K562 (cell line): ENCODE measurements around the gene ADGRG1. TPM values are rescaled to one million over a fixed set of nuclear protein-coding genes. Genes with fewer than 3 reads are reported as not detected.

ENCODE experiments used
- ATAC-seq: fragments of 200-7000 bp; cut with Tn5 transposase; 3 replicates; pipeline ENCODE4 v1.9.1; 2020; ENCODE audit warnings: moderate library complexity
- BruUV-seq: library from RNA; stranded (reverse); fragments of 400-500 nt; replicated peaks from 2 replicates; lab custom pipeline; 2021; lab: Mats Ljungman, UMichigan
- CTCF ChIA-PET: fragments of 300-600 bp; formaldehyde crosslinking; extraction: SDS; loops from one replicate; lab custom pipeline; 2021; ENCODE audit warnings: low intra/inter-chr PET ratio; lab: Yijun Ruan, JAX
- POLR2A ChIA-PET: fragments of 300-600, 350-650 bp; sonication (Branson Sonifier 250); formaldehyde crosslinking; extraction: SDS; loops from one replicate; lab custom pipeline; 2021; ENCODE audit warnings: antibody characterized with exemption, inconsistent platforms; lab: Yijun Ruan, JAX
- DNase-seq, 4 experiments: peaks; one replicate each; pipeline versions ENCODE4 v3.0.0 to v3.0.0-alpha.2; 2011 to 2018; ENCODE audit warnings: low spot score in 3 of 4, mixed read lengths in 3 of 4; ENCODE audit errors: extremely low read depth in 1 of 4
- FAIRE-seq: peaks from 2 replicates; lab custom pipeline; 2011; peaks lifted over from hg19 to GRCh38; lab: Jason Lieb, UNC
- H2AFZ ChIP-seq: 2 replicates; pipeline ENCODE4 v1.6.0; 2011; ENCODE audit warnings: low read depth, low read length, control low read depth, inconsistent platforms
- H3K27ac ChIP-seq: fragments of 200-600 bp; 3 replicates; pipeline ENCODE4 v1.8.0; 2011; ENCODE audit warnings: low read depth, mild to moderate bottlenecking, control low read depth, inconsistent platforms, low read length, moderate library complexity, mixed read lengths; ENCODE audit errors: extremely low read depth
- H3K27me3 ChIP-seq, 2 experiments: fragments of 300-600 bp in 1 of 2; 2 replicates in 1 of 2; 3 replicates in 1 of 2; pipeline versions ENCODE4 v1.6.0 to v1.8.0; 2011; ENCODE audit warnings: inconsistent platforms in 2 of 2, low read length in 2 of 2, mild to moderate bottlenecking in 1 of 2, mixed read lengths in 1 of 2, moderate library complexity in 1 of 2; ENCODE audit not compliant: control insufficient read depth in 2 of 2, insufficient read depth in 2 of 2
- H3K36me3 ChIP-seq: fragments of 300-600 bp; 3 replicates; pipeline ENCODE4 v1.8.0; 2011; ENCODE audit warnings: mild to moderate bottlenecking, low read length, inconsistent platforms; ENCODE audit not compliant: control insufficient read depth, insufficient read depth
- H3K4me1 ChIP-seq, 2 experiments: fragments of 200-600 bp in 1 of 2; replicated peaks in 1 of 2; 2 replicates in 1 of 2; 3 replicates in 1 of 2; pipeline versions ENCODE4 v1.5.1 to v1.8.0; 2011; ENCODE audit warnings: inconsistent platforms in 2 of 2, low read length in 2 of 2, mild to moderate bottlenecking in 1 of 2, mixed read lengths in 1 of 2, moderate library complexity in 1 of 2; ENCODE audit not compliant: control insufficient read depth in 2 of 2, insufficient read depth in 2 of 2
- H3K4me2 ChIP-seq: 2 replicates; pipeline ENCODE4 v1.6.1; 2011; ENCODE audit warnings: low read length, control low read depth, inconsistent platforms, mixed read lengths; ENCODE audit not compliant: insufficient read depth
- H3K4me3 ChIP-seq: fragments of 200-600 bp; sonication (generic), shearing (Covaris generic); 2 replicates; pipeline ENCODE4 v1.5.1; 2016; ENCODE audit warnings: control low read depth, inconsistent platforms
- H3K79me2 ChIP-seq: fragments of 200-600 bp; 3 replicates; pipeline ENCODE4 v1.8.0; 2011; ENCODE audit warnings: low read length, inconsistent platforms; ENCODE audit not compliant: control insufficient read depth, insufficient read depth
- H3K9ac ChIP-seq, 2 experiments: 2 replicates each; pipeline versions ENCODE4 v1.6.0 to v1.6.1; 2011; ENCODE audit warnings: low read depth in 2 of 2, low read length in 2 of 2, control low read depth in 1 of 2, inconsistent platforms in 1 of 2, mild to moderate bottlenecking in 1 of 2, mixed read lengths in 1 of 2; ENCODE audit not compliant: insufficient read depth in 1 of 2
- H3K9me1 ChIP-seq: one replicate; pipeline ENCODE4 v1.6.0; 2011; ENCODE audit warnings: inconsistent platforms, mild to moderate bottlenecking, low read length, moderate library complexity; ENCODE audit not compliant: control insufficient read depth, insufficient read depth
- H3K9me3 ChIP-seq: replicated peaks from 2 replicates; pipeline ENCODE4 v1.5.1; 2011; ENCODE audit warnings: low read depth, low read length, inconsistent platforms; ENCODE audit not compliant: control insufficient read depth, insufficient read depth
- H4K20me1 ChIP-seq: replicated peaks from 2 replicates; pipeline ENCODE4 v1.6.1; 2011; ENCODE audit warnings: low read length, inconsistent platforms, mixed read lengths; ENCODE audit not compliant: control insufficient read depth, insufficient read depth
- EP300 ChIP-seq: IDR thresholded peaks from 2 replicates; pipeline ENCODE4 v1.6.1; 2012; ENCODE audit warnings: low read length, improper control_type of control experiment
- L3MBTL2 ChIP-seq: fragments of 450-650 bp; IDR thresholded peaks from 2 replicates; pipeline ENCODE4 v1.6.1; 2016; ENCODE audit warnings: mild to moderate bottlenecking, moderate library complexity
- MEIS2 ChIP-seq: fragments of 450-650 bp; IDR thresholded peaks from 2 replicates; pipeline ENCODE4 v1.6.1; 2014; ENCODE audit warnings: mild to moderate bottlenecking; ENCODE audit not compliant: partially characterized antibody
- MGA ChIP-seq: fragments of 450-650 bp; IDR thresholded peaks from 2 replicates; pipeline ENCODE4 v1.6.1; 2016; ENCODE audit warnings: mild to moderate bottlenecking, moderate library complexity
- PKNOX1 ChIP-seq: fragments of 450-650 bp; IDR thresholded peaks from 2 replicates; pipeline ENCODE4 v1.6.1; 2016
- ZNF280B ChIP-seq: fragments of 250-450 bp; sonication (Bioruptor Pico); IDR thresholded peaks from 2 replicates; pipeline ENCODE4 v1.5.1; 2021; ENCODE audit warnings: mild to moderate bottlenecking
- WGBS: fragments of 100-300 bp; shearing (Covaris generic); methylation state at CpG from one replicate; pipeline ENCODE4 v1.1.6; 2016; ENCODE audit warnings: low coverage, mixed read lengths; ENCODE audit not compliant: insufficient coverage; ENCODE audit errors: missing lambda C conversion rate; 5-methylcytosine and 5-hydroxymethylcytosine counted together
- in situ Hi-C: fragments of 300-500 bp; cut with MboI; formaldehyde crosslinking; loops from 4 replicates; pipeline ENCODE4 v1.15.0; 2018; ENCODE audit warnings: inconsistent platforms, mixed read lengths
- intact Hi-C: fragments of 100-400 bp; cut with micrococcal nuclease; formaldehyde crosslinking; loops from 2 replicates; pipeline ENCODE4 v1.14.2; 2022
- polyA plus RNA-seq, 8 experiments: library from polyadenylated mRNA; depleted of rRNA in 4 of 8; stranded (reverse) in 5 of 8; unstranded in 3 of 8; fragments of >200 nt; fragmentation: Nextera tagmentation in 2 of 8; fragmentation: Illumina TruSeq in 1 of 8; extraction: Ambion mirVana in 2 of 8; extraction: Trizol in 1 of 8; gene quantifications; 2 replicates each; pipeline versions ENCODE4 v1.2.1 to v1.2.3, GENCODE V29; 2011 to 2014; ENCODE audit warnings: inconsistent platforms in 1 of 8, missing spikeins in 1 of 8
- total RNA-seq, 7 experiments: library from RNA; depleted of rRNA in 6 of 7; stranded (reverse); fragments of >200 nt in 6 of 7; fragmentation: Illumina TruSeq in 2 of 7; extraction: Trizol in 2 of 7; gene quantifications; 2 replicates each; pipeline versions ENCODE4 v1.2.1 to v1.2.3, GENCODE V29; 2011 to 2021; ENCODE audit warnings: low replicate concordance in 1 of 7

Gene ADGRG1
- total and polyA plus RNA-seq, 9 of the 15 experiments (the other 6 are each of a cell fraction or from before 2014, with no cell fraction given): 0.04 to 0.31 (median 0.16) TPM; not detected in 6

- intact Hi-C loops: no loop called here
- ChIA-PET CTCF (no interaction called here), POLR2A (interaction anchor here (0.6 kb wide), 1 partner anchor 34 kb away, joined by 3 read pairs; no protein-coding TSS in a partner anchor)
- Histone ChIP-seq H3K27me3 (no peaks in the 10 kb centered on the region), H3K4me2 (peak overlapping the region; percentile 21; the same call in 1 of the 2 replicates), H3K4me1 (peaks cover 19 to 48% of the 10 kb centered on the region in 2 experiments), H3K27ac (no peak overlapping the region), H3K4me3 (no peak overlapping the region), H3K79me2 (no peaks in the 10 kb centered on the region), H3K9me3 (no peaks in the 10 kb centered on the region), H3K36me3 (no peaks in the 10 kb centered on the region), H2AFZ (peak overlapping the region; percentile 25; the same call in 1 of the 2 replicates), H3K9me1 (no peaks in the 10 kb centered on the region), H3K9ac (no peak overlapping the region; a peak in 1 of 4 replicates), H4K20me1 (no peaks in the 10 kb centered on the region)
- 21% methylated on average over 15 of the region's 17 CpGs for WGBS
- FAIRE-seq (no peak), DNase-seq (no peak), ATAC-seq (no peak)
- BruUV-seq: no TSS peak
- in situ Hi-C loops: no loop called here
- TF ChIP-seq MGA (peak; percentile 20; the same call in 1 of the 2 replicates), MEIS2 (peak; percentile 24), EP300 (0 out of 2 replicates have a peak, but pooled peaks have one; percentile 5), PKNOX1 (peak; percentile 96), L3MBTL2 (peak; percentile 59), ZNF280B (no peak)
Measured at GRCh38 chr16:57603115-57604024, 25.1 kb upstream of the ADGRG1 start.
